ENCODE results near the gene F11. TPM values are rescaled to one million over a fixed set of nuclear protein-coding genes. Genes with fewer than 3 reads are reported as not detected.
"Not testable (repeated sequence)": the region's sequence is repeated elsewhere in the genome, so short reads cannot be mapped to it uniquely, and the experiment has no call there.

F11 gene
- polyA plus RNA-seq, 6 donors from 2014 or later, result not detected

GRCh38 chr4:186296481-186296880, 30.5 kb downstream of the F11 start:
- peaks cover 3 to 7% (median 6%) of the 10 kb centered on the region in 3 donors for H3K4me1 Mint-ChIP-seq

GRCh38 chr4:186297013-186297645, 31.1 kb downstream of the F11 start:
- no peak overlapping the region for H3K27ac Mint-ChIP-seq
- no peaks in the 10 kb centered on the region for H3K36me3 Mint-ChIP-seq
- H3K27me3 Mint-ChIP-seq, result peaks cover 33 to 38% (median 36%) of the 10 kb centered on the region in 3 donors
- peaks cover 0 to 5% (median 0%) of the 10 kb centered on the region in 7 donors for H3K9me3 Mint-ChIP-seq
- peaks cover 3 to 7% (median 6%) of the 10 kb centered on the region in 3 donors for H3K4me1 Mint-ChIP-seq
- no peak overlapping the region for H3K4me3 Mint-ChIP-seq
- no peak for ATAC-seq (ENCODE audit: low read depth in 2 of 2)
- DNase-seq, result no peak

More at GRCh38 chr4:186296481-186296880, 30.5 kb downstream of the F11 start:
- Mint-ChIP-seq H3K9me3 (peaks cover 0 to 5% (median 0%) of the 10 kb centered on the region in 7 donors), H3K27ac (no peak overlapping the region), H3K36me3 (no peaks in the 10 kb centered on the region), H3K4me3 (no peak overlapping the region), H3K27me3 (peaks cover 33 to 38% (median 36%) of the 10 kb centered on the region in 3 donors)
- no peak for ATAC-seq (ENCODE audit: low read depth in 2 of 2)
- no peak for DNase-seq

GRCh38 chr4:186298031-186298647, 32.1 kb downstream of the F11 start:
- peaks cover 3 to 7% (median 6%) of the 10 kb centered on the region in 3 donors for H3K4me1 Mint-ChIP-seq
- H3K27ac Mint-ChIP-seq, result no peak overlapping the region
- no peak for DNase-seq
- H3K36me3 Mint-ChIP-seq, result no peaks in the 10 kb centered on the region
- ATAC-seq (ENCODE audit: low read depth in 2 of 2), result no peak
- H3K27me3 Mint-ChIP-seq, result peaks cover 36 to 38% (median 38%) of the 10 kb centered on the region in 3 donors
- peaks cover 0 to 5% (median 0%) of the 10 kb centered on the region in 7 donors for H3K9me3 Mint-ChIP-seq
- no peak overlapping the region for H3K4me3 Mint-ChIP-seq

- H3K36me3 Mint-ChIP-seq, result no peaks in the 10 kb centered on the region
- H3K27ac Mint-ChIP-seq, result no peak overlapping the region
- no peak for ATAC-seq (ENCODE audit: low read depth in 2 of 2)
- H3K27me3 Mint-ChIP-seq, result peaks cover 31 to 40% (median 32%) of the 10 kb centered on the region in 3 donors
- H3K9me3 Mint-ChIP-seq, result peaks cover 0 to 5% (median 0%) of the 10 kb centered on the region in 7 donors
- peaks cover 3 to 7% (median 6%) of the 10 kb centered on the region in 3 donors for H3K4me1 Mint-ChIP-seq
- no peak for DNase-seq
- H3K4me3 Mint-ChIP-seq, result no peak overlapping the region
Observed at GRCh38 chr4:186299291-186299690, 33.3 kb downstream of the F11 start.

GRCh38 chr4:186300659-186301390, 34.8 kb downstream of the F11 start:
- Mint-ChIP-seq H3K27ac (no peak overlapping the region), H3K27me3 (peaks cover 38 to 52% (median 40%) of the 10 kb centered on the region in 3 donors), H3K9me3 (peaks cover 0 to 5% (median 0%) of the 10 kb centered on the region in 7 donors), H3K4me1 (peaks cover 3 to 7% (median 6%) of the 10 kb centered on the region in 3 donors), H3K36me3 (no peaks in the 10 kb centered on the region), H3K4me3 (no peak overlapping the region)
- DNase-seq (no peak), ATAC-seq (ENCODE audit: low read depth in 2 of 2) (no peak)

GRCh38 chr4:186304216-186304615, 38.2 kb downstream of the F11 start:
- Mint-ChIP-seq H3K4me3 (no peak overlapping the region), H3K4me1 (no peaks in the 10 kb centered on the region), H3K36me3 (no peaks in the 10 kb centered on the region), H3K27me3 (peaks cover 28 to 34% (median 33%) of the 10 kb centered on the region in 3 donors), H3K27ac (no peak overlapping the region), H3K9me3 (peaks cover 0 to 2% (median 0%) of the 10 kb centered on the region in 7 donors)
- ATAC-seq (ENCODE audit: low read depth in 2 of 2) (no peak), DNase-seq (no peak)

GRCh38 chr4:186304866-186305505, 39.0 kb downstream of the F11 start:
- Mint-ChIP-seq H3K27ac (no peak overlapping the region), H3K9me3 (peaks cover 0 to 2% (median 0%) of the 10 kb centered on the region in 7 donors), H3K4me1 (no peaks in the 10 kb centered on the region), H3K4me3 (no peak overlapping the region), H3K27me3 (peaks cover 26% of the 10 kb centered on the region in 3 donors), H3K36me3 (no peaks in the 10 kb centered on the region)
- DNase-seq, result no peak
- ATAC-seq (ENCODE audit: low read depth in 2 of 2), result no peak

- DNase-seq (no peak), ATAC-seq (ENCODE audit: low read depth in 2 of 2) (no peak)
- Mint-ChIP-seq H3K36me3 (no peaks in the 10 kb centered on the region), H3K27me3 (peaks cover 14 to 29% (median 24%) of the 10 kb centered on the region in 3 donors), H3K4me3 (no peak overlapping the region), H3K4me1 (no peaks in the 10 kb centered on the region), H3K27ac (no peak overlapping the region), H3K9me3 (peaks cover 0 to 2% (median 0%) of the 10 kb centered on the region in 7 donors)
Observed at GRCh38 chr4:186307497-186307896, 41.5 kb downstream of the F11 start.

GRCh38 chr4:186307916-186308315, 41.9 kb downstream of the F11 start:
- Mint-ChIP-seq H3K4me3 (no peak overlapping the region), H3K9me3 (peaks cover 0 to 2% (median 0%) of the 10 kb centered on the region in 7 donors), H3K27ac (no peak overlapping the region), H3K4me1 (no peaks in the 10 kb centered on the region), H3K36me3 (no peaks in the 10 kb centered on the region), H3K27me3 (peaks cover 14 to 26% (median 24%) of the 10 kb centered on the region in 3 donors)
- DNase-seq (no peak), ATAC-seq (ENCODE audit: low read depth in 2 of 2) (no peak)

GRCh38 chr4:186318481-186318880, 52.5 kb downstream of the F11 start:
- no peak for DNase-seq
- Mint-ChIP-seq H3K4me1 (no peaks in the 10 kb centered on the region), H3K27ac (no peak overlapping the region), H3K36me3 (no peaks in the 10 kb centered on the region), H3K4me3 (no peak overlapping the region), H3K27me3 (no peaks in the 10 kb centered on the region), H3K9me3 (peaks cover 0 to 4% (median 0%) of the 10 kb centered on the region in 7 donors)
- no peak for ATAC-seq (ENCODE audit: low read depth in 2 of 2)

- H3K4me1 Mint-ChIP-seq; H3K4me3 Mint-ChIP-seq; ATAC-seq (ENCODE audit: low read depth in 2 of 2); H3K36me3 Mint-ChIP-seq; H3K27me3 Mint-ChIP-seq; DNase-seq; H3K27ac Mint-ChIP-seq: not testable (repeated sequence)
- H3K9me3 Mint-ChIP-seq, result peaks cover 0 to 17% (median 6%) of the 10 kb centered on the region in 7 donors
Observed at GRCh38 chr4:186324660-186325059, 58.7 kb downstream of the F11 start.

- Mint-ChIP-seq H3K27me3 (no peaks in the 10 kb centered on the region), H3K27ac (no peak overlapping the region), H3K9me3 (peaks cover 0 to 28% (median 15%) of the 10 kb centered on the region in 7 donors), H3K36me3 (peaks cover 0 to 2% of the 10 kb centered on the region in 2 donors), H3K4me3 (no peak overlapping the region), H3K4me1 (no peaks in the 10 kb centered on the region)
- no peak for ATAC-seq (ENCODE audit: low read depth in 2 of 2)
- DNase-seq, result no peak
Observed at GRCh38 chr4:186326391-186326790, 60.4 kb downstream of the F11 start.

- peaks cover 10 to 13% of the 10 kb centered on the region in 2 donors for H3K36me3 Mint-ChIP-seq
- H3K9me3 Mint-ChIP-seq, result peaks cover 4 to 53% (median 29%) of the 10 kb centered on the region in 7 donors
- no peak overlapping the region for H3K27ac Mint-ChIP-seq
- no peaks in the 10 kb centered on the region for H3K4me1 Mint-ChIP-seq
- H3K4me3 Mint-ChIP-seq, result no peak overlapping the region
- no peak for ATAC-seq (ENCODE audit: low read depth in 2 of 2)
- no peak for DNase-seq
- H3K27me3 Mint-ChIP-seq, result no peaks in the 10 kb centered on the region
Observed at GRCh38 chr4:186329372-186329771, 63.4 kb downstream of the F11 start.
